ENCODE measurements around the gene ABCB1. TPM values are rescaled to one million over a fixed set of nuclear protein-coding genes. Genes with fewer than 3 reads are reported as not detected.
A peak's percentile ranks its signal among the peaks of the same experiment; 100 is the strongest.

The ABCB1 gene
- total and polyA plus RNA-seq, 2 of the 8 experiments (the other 6 are each of a cell fraction or from before 2014, with no cell fraction given): 0.51 to 1.2 TPM

DNA sequence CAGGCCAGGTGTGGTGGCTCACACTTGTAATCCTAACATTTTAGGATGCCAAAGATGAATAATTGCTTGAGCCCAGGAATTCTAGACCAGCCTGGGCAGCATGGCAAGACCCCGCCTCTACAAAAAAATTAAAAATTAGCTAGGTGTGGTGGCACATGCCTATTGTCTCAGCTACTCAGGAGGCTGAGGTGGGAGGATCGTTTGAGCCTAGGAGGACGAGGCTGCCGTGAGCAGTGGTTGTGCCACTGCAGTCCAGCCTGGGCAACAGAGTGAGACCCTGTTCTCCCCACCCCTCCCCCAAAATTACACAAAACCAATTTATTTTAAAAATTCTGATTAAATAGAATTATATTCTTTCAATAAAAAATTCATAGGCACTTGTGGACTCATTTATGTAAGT is 39.0 kb downstream of the ABCB1 start:
- H3K23me2 ChIP-seq (ENCODE audit: low read depth, low read length): no peaks in the 10 kb centered on the region
- TF ChIP-seq HDAC2 (IDR thresholded peaks at IDR 0.05; ENCODE audit: borderline replicate concordance in 1 of 2, low read depth in 2 of 2, low read length in 2 of 2): no peak
- TF ChIP-seq KDM1A (IDR thresholded peaks at IDR 0.05; ENCODE audit: borderline replicate concordance, low read length): 0 out of 2 replicates have a peak, but pooled peaks have one; percentile 27
- no peak for TF ChIP-seq TEAD4 (IDR thresholded peaks at IDR 0.05; ENCODE audit: low read depth, low read length)
- no peak for TF ChIP-seq NRF1 (IDR thresholded peaks at IDR 0.05; ENCODE audit: low read depth, low read length)
- TF ChIP-seq RNF2 (IDR thresholded peaks at IDR 0.05; ENCODE audit: borderline replicate concordance, low read depth, low read length, missing control alignments, poor library complexity, severe bottlenecking): no peak
- DNase-seq (ENCODE audit: low read depth in 1 of 2, low spot score in 2 of 2) (no peak), FAIRE-seq (no peak)
- no peak overlapping the region for H3K4ac ChIP-seq (replicated peaks; ENCODE audit: insufficient read length, low read depth, low read length)
- no peak overlapping the region for H3K23ac ChIP-seq (ENCODE audit: insufficient read length)
- no peak overlapping the region for H2AFZ ChIP-seq (ENCODE audit: low read length)
- H3K36me3 ChIP-seq (ENCODE audit: control insufficient read depth in 2 of 4, insufficient read depth in 4 of 4, low read length in 3 of 4): no peaks in the 10 kb centered on the region
- POLR2A ChIA-PET (ENCODE audit: partially characterized antibody): no interaction called here
- H2BK5ac ChIP-seq (ENCODE audit: low read depth, low read length): no peak overlapping the region
- H3K9ac ChIP-seq (replicated peaks in 1 of 4; ENCODE audit: extremely low read depth in 1 of 4, low read depth in 3 of 4, low read length in 3 of 4): no peak overlapping the region
- H3K4me1 ChIP-seq (replicated peaks in 1 of 4; ENCODE audit: control insufficient read depth in 3 of 4, insufficient read depth in 4 of 4, low read length in 3 of 4): peaks cover 0 to 11% (median 1%) of the 10 kb centered on the region in 4 experiments; a peak in 2 of 7 replicates
- H3K79me2 ChIP-seq (ENCODE audit: control insufficient read depth in 1 of 2, insufficient read depth in 2 of 2, low read length in 2 of 2): no peaks in the 10 kb centered on the region
- no peak overlapping the region for H4K8ac ChIP-seq (ENCODE audit: extremely low read depth, insufficient read depth, low read length)
- H3K4me3 ChIP-seq (ENCODE audit: extremely low read depth in 1 of 4, insufficient read depth in 2 of 4, low read depth in 3 of 4, low read length in 4 of 4): no peak overlapping the region
- no peak overlapping the region for H2BK20ac ChIP-seq (ENCODE audit: low read length)
- H3K79me1 ChIP-seq (ENCODE audit: low read depth, low read length): no peaks in the 10 kb centered on the region
- H4K20me1 ChIP-seq (replicated peaks in 1 of 2; ENCODE audit: control insufficient read depth in 1 of 2, insufficient read depth in 2 of 2, low read length in 2 of 2): no peaks in the 10 kb centered on the region
- no peak overlapping the region for H3K18ac ChIP-seq (ENCODE audit: extremely low read depth, low read length)
- no peaks in the 10 kb centered on the region for H3K9me3 ChIP-seq (ENCODE audit: insufficient read depth in 2 of 2, low read depth in 1 of 2, low read length in 1 of 2)
- CTCF ChIA-PET (ENCODE audit: partially characterized antibody): interaction anchor here (1.0 kb wide), 1 partner anchor 54 kb away, joined by 4 read pairs; no protein-coding TSS in a partner anchor
- H2AK5ac ChIP-seq (ENCODE audit: low read depth, low read length): no peak overlapping the region
- H3K14ac ChIP-seq (ENCODE audit: insufficient read length): no peak overlapping the region
- H3K27me3 ChIP-seq (replicated peaks in 1 of 4; ENCODE audit: control insufficient read depth in 3 of 4, extremely low read depth in 1 of 4, insufficient read depth in 3 of 4, low read length in 3 of 4): no peaks in the 10 kb centered on the region
- no peak overlapping the region for H2BK15ac ChIP-seq (ENCODE audit: low read length)
- H4K5ac ChIP-seq (ENCODE audit: insufficient read length, low read depth, low read length): peak overlapping the region; percentile 2
- no peak overlapping the region for H3K4me2 ChIP-seq (ENCODE audit: insufficient read depth in 1 of 2, low read depth in 2 of 2, low read length in 2 of 2)
- H3K27ac ChIP-seq (ENCODE audit: low read depth, low read length): no peak overlapping the region
- 86% methylated on average over 4 of the region's 4 CpGs; no CpG with 5 or more reads in 1 of the 2 experiments for WGBS, 2 experiments (ENCODE audit: extremely low coverage in 1 of 2, insufficient coverage in 1 of 2, insufficient read length in 1 of 2, insufficient replicate concordance in 2 of 2, low coverage in 1 of 2, low lambda C conversion rate in 2 of 2, missing lambda C conversion rate in 1 of 2)
- no peak overlapping the region for H2BK120ac ChIP-seq (replicated peaks; ENCODE audit: low read depth, low read length)
- H2BK12ac ChIP-seq (ENCODE audit: low read depth, low read length): no peak overlapping the region
- H3K56ac ChIP-seq (replicated peaks; ENCODE audit: insufficient read length, low read depth, low read length): no peak overlapping the region
- H4K91ac ChIP-seq (replicated peaks; ENCODE audit: insufficient read length, low read length): no peak overlapping the region
